NCI-H526 (cell line): ENCODE results near the gene CEP350.

ENCODE experiments used
- DNase-seq, 2 experiments: peaks; one replicate each; lab custom pipeline; 2025; lab: John Stamatoyannopoulos, UW

The CEP350 gene

DNA sequence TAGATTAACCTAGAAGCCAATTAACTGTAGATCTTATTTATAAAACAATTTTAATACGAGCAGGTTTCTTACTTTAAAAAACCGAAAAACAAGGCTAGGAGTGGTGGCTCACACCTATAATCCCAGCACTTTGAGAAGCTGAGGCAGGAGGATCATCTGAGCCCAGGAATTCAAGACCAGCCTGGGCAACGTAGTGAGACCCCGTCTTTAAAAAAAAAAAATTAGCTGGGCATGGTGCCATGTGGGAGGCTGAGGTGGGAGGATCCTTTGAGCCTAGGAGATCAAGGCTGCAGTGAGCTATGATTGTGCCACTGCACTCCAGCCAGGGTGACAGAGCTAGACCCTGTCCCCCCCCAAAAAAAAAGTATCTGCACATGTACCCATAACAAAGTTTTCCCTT, 110.8 kb downstream of the CEP350 start:
- DNase-seq, result no peak

DNA sequence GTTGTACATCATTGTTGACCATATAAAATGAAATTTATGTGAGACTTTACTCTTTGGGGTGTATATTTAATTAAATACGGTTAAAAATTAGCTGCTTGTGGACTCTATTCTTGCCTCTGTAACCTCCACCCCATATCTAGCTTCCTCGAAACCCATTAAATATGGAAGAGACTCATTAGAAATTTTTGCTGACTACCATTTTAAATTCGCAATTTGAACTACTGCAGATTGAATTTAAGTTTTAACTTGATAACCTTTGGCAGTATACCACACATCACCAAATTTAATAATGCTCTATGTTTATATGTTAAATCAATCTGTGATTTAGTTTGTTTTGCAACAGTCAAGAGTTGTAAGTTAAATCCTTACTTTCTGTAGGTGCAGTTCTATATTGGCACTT, 111.5 kb downstream of the CEP350 start:
- no peak for DNase-seq

DNA sequence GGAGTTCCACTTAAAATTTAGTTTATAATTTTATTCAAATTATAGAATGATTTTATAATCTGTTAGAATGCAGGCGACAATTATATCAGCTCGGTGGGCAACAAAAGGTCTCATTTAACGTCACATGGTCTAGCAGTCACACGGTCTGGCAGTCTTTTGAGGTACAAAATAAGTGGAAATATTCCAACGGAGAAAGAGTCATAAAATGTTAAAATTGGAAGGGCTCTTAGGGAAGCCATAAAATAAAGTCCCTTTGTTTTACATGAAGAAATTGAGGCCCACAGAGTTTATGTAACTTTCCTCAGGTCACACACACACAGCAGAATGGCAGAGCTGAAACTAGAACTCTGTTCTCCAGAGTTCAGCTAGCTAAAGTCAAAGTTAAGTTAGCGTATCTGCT, 115.7 kb downstream of the CEP350 start:
- DNase-seq, result no peak

DNA sequence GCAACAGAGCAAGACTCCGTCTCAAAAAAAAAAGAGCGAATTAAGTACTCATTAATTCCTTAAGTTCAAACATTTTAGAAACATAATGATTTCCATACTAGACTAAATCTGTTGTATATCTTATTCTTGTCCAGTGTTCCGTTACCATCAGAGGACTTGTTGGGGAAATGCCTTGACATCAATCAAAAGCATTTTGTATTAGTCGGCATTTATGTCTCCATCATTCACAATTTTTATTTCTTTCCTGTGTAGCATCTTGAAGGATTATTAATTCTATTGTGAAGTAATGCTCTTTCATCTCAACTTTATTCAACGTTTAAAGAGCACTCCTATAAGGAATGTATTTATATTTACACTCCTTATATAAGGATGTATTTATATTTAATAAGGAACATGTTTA, 117.1 kb downstream of the CEP350 start:
- no peak for DNase-seq

DNA sequence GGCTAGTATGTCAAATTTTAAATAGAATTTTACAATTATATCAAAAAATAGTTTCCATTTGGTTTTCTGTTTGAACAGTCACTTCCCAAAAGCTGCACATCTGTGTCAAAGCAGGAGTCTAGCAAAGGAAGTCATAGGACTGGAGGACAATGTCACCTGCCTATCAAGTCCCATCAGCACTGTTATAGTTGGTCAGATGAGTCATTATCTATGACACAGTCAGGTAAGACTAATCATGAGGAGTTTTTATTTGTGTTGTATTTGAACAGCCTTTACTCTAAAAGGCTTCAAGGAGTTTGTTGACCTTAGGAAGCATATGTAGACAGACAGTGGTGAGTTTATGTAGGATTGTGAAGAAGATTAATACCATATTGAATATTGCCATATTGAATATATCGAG, 125.8 kb downstream of the CEP350 start:
- no peak for DNase-seq

DNA sequence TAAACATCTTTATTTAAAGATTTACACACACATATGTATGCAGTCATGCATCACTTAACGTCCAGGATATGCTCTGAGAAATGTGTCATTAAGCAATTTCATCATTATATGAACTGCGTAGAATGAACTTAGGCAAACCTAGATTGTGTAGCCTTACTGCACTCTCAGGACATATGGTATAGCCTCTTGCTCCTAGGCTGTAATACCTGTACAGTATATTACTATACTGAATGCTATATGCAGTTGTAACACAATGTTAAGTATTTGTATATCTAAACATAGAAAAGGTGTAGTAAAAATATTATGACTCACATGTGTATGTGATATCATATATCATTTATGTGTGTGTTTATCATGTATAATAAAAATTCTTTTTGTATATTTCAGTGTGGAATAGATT, 126.9 kb downstream of the CEP350 start:
- no peak for DNase-seq

DNA sequence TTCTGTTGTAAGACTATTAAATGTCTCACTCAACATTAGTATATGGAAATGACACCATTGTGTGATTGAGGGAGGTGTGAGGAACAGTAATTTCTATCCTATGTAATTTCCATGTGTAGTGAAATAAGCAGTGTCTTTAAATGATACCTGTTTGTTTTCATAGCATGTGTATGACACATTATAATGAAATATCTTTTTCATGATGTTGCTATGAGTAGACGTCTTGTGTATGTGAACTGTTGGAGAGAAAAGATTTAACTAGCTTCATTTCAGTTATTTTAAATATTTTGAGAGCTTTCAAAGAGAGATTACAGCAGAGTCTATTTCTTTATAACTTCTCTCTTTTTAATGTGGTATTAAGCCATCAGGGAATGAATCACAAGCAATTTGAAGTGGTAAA, 128.6 kb downstream of the CEP350 start:
- no peak for DNase-seq

DNA sequence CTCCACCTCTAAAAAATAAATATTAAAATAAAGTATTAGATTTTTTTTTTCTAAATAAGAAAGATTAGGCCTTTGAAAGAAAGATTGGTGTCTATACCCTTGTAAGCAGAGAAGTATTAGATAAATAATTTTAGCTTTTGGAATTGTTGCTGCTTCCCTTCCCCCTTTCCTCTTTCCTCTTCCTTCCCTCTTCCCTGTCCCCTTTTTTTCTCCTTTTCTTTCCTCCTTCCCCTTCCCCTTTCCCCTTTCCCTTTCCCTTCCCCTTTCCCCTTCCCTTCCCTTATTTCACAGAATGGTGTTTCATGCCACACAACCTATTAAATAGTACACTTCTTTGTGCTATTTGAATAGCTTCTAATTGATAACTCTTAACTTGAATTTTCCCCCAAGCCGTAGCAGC, 130.3 kb downstream of the CEP350 start:
- no peak for DNase-seq

DNA sequence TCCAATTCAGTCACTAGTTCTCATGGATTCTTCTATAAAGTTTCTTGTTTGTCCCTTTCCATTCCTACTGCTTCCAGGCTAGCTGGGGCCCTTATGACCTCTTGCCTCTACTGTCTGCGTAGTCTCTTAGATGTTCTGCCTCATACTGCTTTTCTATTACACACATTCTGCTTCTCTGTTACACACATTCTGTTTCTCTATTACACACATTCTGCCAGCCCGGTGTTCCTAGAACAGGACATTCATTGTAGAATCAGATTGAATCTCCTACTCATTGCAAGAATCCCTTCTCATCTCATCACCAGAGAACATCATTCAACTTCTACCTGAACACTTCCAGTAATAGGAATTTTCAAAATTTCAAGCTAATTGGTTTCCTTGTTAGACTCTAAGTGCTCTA, 130.7 kb downstream of the CEP350 start:
- no peak for DNase-seq

DNA sequence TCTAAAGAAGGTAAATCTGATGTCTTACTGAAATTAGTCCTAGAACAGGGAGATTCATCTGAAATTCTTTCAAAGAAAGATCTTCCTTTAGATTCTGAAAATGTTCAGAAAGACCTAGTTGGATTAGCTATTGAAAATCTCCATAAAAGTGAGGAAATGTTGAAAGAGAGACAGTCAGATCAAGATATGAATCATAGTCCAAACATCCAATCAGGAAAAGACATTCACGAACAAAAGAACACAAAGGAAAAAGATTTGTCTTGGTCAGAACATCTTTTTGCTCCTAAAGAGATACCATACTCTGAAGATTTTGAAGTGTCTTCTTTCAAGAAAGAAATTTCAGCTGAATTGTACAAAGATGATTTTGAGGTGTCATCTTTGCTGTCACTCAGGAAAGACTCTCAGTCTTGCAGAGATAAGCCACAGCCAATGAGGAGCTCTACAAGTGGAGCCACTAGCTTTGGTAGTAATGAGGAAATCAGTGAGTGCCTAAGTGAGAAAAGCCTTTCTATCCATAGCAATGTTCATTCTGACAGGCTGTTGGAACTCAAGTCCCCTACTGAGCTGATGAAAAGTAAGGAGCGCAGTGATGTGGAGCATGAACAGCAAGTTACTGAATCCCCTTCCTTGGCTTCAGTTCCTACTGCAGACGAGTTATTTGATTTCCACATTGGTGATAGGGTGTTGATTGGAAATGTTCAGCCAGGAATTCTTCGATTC, 138.5 kb downstream of the CEP350 start:
- DNase-seq, result no peak

DNA sequence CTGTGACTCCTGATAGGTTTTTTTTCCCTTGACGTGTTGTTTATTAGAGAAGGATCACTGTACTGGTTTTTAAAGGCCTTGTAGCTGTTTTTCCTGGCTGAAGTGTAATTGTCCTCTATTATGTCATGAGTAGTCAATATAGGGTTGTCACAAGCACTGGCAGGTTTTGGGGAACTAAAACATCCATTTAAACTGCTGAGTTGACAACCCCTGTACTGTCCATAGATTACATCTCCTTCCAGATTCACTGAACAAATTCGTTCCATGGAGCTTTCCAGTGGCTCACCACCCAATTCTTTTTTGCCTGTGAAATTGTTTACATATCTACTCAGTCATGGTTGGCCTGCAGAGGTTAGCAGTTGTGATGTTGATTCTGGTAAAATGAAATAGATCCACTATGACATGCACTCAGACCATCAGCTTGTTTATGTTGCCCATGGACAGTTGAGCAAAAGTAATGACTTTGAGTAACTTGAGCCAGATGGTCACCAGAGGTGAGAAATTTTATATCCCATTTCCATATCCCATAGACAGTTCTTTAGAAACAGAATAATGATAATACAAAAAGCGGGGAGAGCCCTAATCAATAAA, 140.2 kb downstream of the CEP350 start:
- no peak for DNase-seq

DNA sequence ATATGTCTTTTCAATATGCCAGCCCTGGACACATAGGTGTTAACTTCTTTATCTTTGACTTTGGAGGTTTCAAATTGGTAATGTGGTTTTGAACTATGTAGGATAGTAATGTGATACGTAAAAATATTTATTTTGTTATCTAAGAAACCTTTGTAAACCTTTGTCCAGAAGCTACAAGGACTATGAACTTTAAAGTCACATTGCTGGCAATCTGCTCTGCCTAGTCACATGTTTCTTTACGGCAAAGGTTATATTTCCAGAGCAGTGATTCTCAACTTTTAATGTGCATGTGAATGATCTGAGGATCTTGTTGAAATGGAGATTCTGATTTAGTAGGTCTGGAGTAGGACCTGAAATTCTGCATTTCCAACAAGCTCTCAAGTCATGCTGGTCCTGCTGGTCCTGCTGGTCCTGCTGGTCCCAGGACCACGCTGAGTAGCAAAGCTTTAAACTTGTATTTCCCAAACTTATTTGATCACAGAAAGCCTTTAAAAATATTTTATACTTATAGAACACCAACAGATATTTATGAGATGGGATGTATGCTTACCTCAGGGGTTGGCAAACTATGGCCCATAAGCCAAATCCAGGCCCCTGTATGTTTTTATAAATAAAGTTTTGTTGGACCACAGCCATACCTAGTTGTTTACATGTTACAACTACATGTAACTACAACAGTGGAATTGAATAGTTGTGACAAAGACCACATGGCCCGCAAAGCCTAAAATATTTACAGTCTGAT, 142.1 kb downstream of the CEP350 start:
- no peak for DNase-seq

DNA sequence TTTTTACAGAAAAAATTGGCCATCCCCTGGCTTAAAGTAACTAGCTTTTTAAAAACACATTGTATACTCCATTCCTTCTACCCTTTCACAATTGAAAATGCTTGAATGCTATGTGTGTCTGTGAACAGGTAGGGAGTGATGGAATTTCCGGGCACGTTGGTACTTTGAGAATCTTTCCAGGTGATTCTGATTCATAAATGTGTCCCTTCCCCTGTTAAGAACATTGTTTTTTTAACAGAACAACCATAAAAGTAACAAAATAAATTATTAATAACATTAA, 142.7 kb downstream of the CEP350 start:
- no peak for DNase-seq

DNA sequence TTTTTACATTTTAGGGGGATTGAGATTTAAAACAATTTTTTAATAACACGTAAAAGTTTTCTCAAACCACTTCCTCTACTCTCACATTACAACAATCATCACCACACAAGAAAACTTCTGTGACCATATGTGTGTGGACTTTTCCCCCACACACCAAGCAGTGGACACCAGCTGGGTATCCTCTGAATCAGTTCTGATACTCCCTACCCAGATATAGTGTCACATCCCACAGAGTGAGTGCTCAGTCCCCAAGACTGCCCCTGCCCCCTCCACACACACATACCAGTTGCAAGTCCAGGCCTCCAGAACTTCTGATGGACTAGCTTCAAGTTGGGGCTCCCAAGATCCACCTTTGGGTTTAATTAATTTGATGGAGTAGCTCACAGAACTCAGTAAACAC, 146.8 kb downstream of the CEP350 start:
- no peak for DNase-seq

DNA sequence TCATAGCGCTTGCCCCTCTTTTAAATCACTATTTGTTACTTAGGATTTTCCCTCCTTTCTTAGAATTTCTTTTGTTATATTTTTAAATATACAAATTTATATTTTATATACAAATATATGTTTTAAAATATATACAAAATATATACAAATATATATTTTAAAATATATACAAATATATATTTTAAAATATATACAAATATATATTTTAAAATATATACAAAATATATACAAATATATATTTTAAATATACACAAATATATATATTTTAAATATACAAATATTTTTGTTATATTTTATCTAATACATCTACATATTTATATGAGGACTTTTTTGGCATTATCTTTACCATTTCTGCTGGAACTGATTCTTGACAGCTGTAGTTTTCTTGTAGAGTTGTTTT, 149.2 kb downstream of the CEP350 start:
- no peak for DNase-seq

DNA sequence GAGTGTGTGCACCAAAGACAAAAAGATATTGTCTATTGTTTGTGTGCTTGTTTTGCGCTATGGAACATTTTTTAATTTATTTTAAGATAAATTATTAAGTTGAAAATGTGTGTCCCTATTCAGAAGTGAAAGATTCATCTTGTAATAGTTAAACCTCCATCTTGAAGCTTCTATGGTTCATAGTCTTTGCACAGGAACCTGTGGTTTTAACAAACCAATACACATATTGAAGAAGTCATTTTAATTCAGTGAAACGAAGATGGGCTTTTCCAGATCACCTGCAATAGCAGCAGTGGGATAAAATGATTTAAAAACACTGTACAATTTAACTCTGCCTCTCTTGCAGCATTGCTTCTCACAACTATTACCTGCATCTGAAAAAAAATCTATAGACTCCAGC, 157.5 kb downstream of the CEP350 start:
- DNase-seq, result no peak

DNA sequence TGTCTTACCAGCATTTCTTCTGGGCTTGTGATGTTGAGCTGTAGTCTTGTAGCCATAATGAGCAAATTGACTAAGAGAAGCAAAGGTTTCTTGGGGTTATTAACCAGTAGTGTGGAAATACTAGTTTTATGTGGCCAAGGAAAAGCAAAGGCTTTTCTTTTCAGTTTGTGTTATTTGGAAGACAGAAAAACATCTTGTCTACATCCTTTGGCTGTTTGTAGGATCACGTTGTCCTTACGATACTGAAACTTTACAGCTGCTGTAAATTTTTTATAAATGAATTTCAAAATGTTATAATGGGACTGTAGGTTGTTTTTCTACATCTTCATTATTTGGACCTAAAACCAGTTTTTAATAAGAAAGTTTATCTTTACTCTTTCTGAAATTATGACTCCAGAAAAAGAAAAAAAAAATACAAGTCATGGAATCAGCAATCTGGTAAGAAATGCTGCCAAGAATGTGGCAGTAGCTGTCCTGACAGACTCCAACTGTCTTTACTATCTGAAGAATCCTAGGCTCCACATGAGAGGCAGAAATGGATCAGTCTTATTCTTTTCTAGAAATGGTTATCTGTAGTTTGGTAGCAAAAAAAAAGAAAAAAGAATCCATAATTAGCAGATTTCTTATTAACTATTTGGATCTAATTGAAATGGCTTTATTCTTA, 158.5 kb downstream of the CEP350 start:
- DNase-seq, result no peak

DNA sequence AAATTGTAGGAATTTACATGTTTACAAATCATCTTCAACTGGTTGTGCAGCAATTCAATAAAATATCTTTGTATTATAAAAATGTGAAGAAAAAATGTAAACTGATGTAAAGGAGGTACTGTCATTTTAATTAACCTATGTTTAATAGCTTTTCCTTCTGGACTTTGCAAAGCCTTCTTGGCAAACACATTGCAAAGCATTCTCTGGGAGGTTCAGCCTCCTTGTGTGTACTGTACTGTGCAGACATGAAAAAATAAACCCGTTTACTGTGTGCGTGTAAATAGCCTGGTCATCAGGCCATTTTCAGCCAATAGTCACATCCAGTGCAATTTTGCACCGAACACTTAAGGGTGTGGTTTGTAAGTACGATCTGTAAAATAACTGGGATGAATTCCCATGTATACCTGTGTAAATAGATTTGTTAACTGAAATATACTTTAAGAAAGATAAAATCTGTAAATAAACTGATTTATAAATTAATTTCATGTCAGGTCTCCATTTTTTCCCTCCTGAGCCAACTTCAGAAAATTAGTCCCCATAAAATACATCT, 159.9 kb downstream of the CEP350 start:
- DNase-seq, result no peak

DNA sequence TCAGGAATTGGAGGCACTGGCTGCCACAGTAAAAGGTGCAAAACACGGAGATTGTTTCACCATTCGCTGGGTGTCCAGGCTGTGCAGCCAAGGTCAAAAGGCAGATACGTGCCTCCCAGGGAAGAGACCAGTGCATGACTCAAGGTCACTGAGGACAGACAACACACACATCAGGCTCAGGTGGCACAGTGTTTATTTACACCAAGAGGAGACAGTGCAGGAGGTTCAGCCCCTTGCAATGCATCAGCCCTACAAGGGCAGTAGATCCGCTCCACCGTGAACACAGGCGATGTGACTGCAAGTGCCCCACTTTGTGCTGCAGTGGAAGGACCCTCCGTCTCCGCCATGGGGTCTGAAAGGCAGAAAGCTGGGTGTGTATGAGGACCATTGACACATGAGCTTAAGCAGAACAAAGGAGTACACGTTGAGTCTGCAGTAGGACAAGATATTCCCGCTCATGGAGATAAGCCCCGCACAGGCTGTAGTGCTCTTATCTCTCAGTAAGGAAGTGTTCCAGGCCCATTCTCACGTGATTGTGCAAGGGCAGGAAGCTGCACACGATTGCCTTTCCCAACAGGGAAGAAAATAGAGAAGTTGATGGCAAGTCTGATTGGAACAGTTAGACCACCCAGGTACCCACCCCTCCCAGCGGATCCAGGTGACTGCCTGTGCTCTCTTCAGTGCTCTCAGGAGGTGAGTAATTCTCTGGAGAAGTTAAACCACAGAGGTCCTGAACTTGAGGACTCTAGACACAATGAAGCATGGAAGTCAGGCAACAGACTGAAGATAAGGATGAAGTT, 162.6 kb downstream of the CEP350 start:
- no peak for DNase-seq

DNA sequence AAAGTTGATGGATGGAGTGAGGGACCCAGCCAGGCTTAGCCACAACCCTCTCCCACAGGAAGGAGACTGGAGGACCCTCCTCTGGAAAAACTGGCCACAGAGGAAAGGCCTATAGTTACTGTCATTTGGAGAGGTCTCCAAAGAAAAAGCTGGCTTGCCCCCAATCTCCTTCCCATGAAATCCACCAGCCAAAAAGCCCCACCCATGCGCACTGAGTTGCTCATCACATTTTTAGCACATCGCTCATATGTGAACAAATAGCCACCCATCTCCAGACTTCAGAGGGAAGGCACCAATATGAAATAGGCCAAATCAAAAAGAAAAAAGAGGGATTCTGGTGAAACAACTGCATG, 163.1 kb downstream of the CEP350 start:
- no peak for DNase-seq

DNA sequence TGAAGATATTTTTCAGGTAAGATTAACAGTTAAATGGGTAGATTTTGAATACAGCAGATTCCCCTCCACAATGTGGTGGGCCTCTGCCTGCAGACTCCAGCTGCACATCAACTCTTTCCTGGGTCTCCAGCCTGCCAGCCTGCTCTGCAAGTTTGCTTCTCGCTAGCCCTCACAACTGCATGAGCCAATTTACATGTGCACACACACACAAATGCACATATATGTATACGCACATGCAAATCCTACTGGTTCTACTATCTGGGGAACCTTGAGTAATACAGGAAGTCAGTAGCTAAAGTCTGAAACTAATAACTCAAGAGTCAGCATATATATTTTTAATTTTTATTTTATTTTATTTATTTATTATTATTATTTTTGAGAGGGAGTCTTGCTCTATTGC, 165.2 kb downstream of the CEP350 start:
- peak; percentile 97 for DNase-seq

DNA sequence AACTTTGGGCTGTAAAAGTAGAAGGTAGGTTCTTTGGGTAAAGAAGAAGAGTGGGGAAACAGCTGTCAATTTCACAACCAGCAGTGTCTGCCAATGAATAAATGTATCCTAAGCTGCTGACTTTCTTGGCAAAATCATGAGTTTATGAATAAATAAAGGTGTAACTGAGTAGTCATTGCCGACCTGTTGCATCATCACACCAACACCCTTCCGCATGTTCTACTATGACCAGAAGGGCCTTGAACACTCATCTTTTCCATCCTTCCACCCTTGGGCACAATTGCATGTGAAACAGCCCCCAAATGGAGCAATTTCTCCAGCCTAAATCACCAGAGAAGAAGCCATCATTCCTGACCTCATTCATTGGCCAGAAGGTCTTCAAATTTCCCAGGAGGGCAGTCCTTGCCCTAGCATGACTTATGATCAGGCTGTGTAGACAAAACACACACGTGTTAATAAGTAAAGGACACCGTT, 168.9 kb downstream of the CEP350 start:
- DNase-seq, result no peak
